Neural progenitor cell (in vitro differentiated cells): ENCODE data around the gene MYEOV.

Experiments
- EZH2 ChIP-seq: fragments of 200-600 bp; sonication (generic); IDR thresholded peaks from 2 replicates; pipeline ENCODE4 v1.6.1; 2017; ENCODE audit warnings: antibody characterized with exemption, mild to moderate bottlenecking, moderate library complexity
- EZH2phosphoT487 ChIP-seq: fragments of 200-600 bp; sonication (generic); IDR thresholded peaks from 2 replicates; pipeline ENCODE4 v1.6.1; 2017; ENCODE audit warnings: antibody characterized with exemption
- TF ChIP-seq, protein P1 (sequence below): fragments of 200-600 bp; sonication (generic); IDR thresholded peaks from 2 replicates; pipeline ENCODE4 v1.5.1; 2017; ENCODE audit warnings: antibody characterized with exemption, mild to moderate bottlenecking

DNA sequence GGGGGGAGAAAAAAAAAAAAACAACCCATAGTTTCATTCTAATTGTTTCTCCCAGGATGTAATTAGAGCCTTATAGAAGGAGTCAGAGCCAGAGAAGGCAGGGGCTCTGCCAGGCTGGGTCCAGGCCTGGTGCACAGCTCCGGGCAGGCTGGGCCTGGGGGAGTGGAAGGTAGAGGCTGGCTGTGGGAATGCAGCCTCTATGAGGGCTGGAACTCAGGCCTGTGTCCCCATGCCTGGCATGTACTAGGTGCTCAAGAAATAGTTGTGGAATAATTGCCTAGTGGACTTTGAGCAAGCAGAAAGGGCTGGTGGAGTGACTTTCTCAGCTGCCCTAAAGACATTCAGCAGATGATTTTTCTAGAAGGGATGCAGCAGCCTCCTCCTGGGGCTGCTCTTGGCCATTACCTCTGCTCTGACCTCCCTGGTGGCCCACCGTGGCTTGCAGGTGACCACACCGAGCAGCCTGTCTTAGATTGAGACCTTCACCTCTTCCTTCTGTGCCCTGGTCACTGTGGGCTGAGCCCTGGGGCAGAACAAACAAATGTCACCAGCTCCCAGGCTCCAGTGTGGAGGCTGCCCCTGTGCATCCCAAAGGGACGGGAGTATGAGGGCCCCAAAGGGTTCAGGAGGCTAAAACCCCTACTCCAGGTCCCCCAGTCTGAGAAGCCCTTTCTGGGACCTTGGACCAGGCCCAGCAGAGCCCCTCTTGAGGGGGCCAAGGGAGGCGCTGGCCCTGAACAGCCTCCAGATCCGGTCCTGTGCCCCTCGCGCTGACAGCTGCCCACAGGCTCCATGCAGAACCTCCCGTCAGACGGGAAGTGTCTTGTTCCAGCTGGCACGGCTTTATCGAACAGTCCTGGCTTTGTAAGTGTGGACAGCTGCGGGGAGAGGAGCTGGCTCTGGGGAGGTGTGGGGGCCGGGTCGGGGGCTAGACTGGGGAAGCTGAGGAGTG lies 18.8 kb downstream of the MYEOV start:
- TF ChIP-seq, protein P1, sequence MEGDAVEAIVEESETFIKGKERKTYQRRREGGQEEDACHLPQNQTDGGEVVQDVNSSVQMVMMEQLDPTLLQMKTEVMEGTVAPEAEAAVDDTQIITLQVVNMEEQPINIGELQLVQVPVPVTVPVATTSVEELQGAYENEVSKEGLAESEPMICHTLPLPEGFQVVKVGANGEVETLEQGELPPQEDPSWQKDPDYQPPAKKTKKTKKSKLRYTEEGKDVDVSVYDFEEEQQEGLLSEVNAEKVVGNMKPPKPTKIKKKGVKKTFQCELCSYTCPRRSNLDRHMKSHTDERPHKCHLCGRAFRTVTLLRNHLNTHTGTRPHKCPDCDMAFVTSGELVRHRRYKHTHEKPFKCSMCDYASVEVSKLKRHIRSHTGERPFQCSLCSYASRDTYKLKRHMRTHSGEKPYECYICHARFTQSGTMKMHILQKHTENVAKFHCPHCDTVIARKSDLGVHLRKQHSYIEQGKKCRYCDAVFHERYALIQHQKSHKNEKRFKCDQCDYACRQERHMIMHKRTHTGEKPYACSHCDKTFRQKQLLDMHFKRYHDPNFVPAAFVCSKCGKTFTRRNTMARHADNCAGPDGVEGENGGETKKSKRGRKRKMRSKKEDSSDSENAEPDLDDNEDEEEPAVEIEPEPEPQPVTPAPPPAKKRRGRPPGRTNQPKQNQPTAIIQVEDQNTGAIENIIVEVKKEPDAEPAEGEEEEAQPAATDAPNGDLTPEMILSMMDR = no peak
- TF ChIP-seq EZH2 (no peak), EZH2phosphoT487 (no peak)
